ENCODE measurements around the gene ZNF837. TPM values are rescaled to one million over a fixed set of nuclear protein-coding genes. Genes with fewer than 3 reads are reported as not detected.

Gene ZNF837
- total and polyA plus RNA-seq, 2 of the 13 experiments (the other 11 are each of a cell fraction or from before 2014, with no cell fraction given), result 0.29 to 1.3 TPM

DNA sequence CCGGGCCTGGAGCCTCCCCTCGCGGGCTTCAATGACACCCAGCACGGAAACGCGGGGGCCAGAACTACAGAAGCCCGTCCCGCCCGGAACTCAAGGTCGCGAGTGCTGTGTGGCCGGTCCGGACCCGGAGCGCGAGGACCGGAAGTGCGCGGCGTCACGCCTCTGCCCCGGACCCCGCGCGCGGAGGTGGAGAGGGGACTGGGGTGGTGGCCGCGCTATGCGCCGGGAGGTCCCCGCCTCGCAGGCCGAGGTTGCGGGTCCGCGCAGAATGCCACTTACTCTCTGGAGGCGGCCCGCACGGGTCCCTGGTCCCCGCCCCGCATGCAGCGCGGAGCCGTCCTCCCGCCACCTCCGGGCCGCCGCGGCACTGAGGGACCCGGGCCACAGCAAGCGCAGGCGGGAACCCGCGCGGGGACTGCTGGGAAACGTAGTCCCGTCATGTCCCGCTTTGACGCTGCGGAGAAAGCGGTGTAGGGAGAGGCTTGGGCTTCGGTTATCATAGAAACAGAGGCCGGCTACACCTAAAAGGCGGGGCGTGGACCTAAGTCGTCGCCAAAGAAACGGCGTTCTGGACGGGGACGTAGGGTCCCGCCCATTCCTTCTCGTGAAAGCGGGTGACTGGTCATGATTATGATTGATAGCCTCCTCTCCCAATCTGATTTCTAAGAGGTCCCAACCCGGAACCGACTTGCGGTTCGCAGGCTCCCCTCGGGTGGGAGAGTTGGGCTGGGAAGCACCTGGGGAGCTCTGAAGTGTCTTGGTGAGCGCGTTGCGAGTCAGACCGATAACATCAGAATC, at the start of gene ZNF837 (continued):
- TF ChIP-seq, protein P1, sequence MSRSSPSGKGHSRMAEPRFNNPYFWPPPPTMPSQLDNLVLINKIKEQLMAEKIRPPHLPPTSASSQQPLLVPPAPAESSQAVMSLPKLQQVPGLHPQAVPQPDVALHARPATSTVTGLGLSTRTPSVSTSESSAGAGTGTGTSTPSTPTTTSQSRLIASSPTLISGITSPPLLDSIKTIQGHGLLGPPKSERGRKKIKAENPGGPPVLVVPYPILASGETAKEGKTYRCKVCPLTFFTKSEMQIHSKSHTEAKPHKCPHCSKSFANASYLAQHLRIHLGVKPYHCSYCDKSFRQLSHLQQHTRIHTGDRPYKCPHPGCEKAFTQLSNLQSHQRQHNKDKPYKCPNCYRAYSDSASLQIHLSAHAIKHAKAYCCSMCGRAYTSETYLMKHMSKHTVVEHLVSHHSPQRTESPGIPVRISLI (CRISPR knock-in tag; IDR thresholded peaks at IDR 0.05; ENCODE audit: borderline replicate concordance), result no peak
- TF ChIP-seq RBFOX2 (IDR thresholded peaks at IDR 0.05; ENCODE audit: low read depth, low read length) (peak; percentile 100), ZNF570 (CRISPR knock-in tag; IDR thresholded peaks at IDR 0.05; ENCODE audit: borderline replicate concordance) (0 out of 2 replicates have a peak, but pooled peaks have one; percentile 71), RCOR2 (CRISPR knock-in tag; IDR thresholded peaks at IDR 0.05) (no peak), THYN1 (CRISPR knock-in tag; IDR thresholded peaks at IDR 0.05; ENCODE audit: borderline replicate concordance, low read depth) (no peak), ZNF230 (CRISPR knock-in tag; IDR thresholded peaks at IDR 0.05) (peak; percentile 57; the same call in 1 of the 2 replicates), FOXA1 (IDR thresholded peaks at IDR 0.05) (no peak), FOXA1 (CRISPR knock-in tag; IDR thresholded peaks at IDR 0.05) (peak; percentile 57; the same call in 1 of the 2 replicates), MXD4 (CRISPR knock-in tag; IDR thresholded peaks at IDR 0.05) (peak; percentile 95), MEIS2 (CRISPR knock-in tag; IDR thresholded peaks at IDR 0.05) (peak; percentile 75), TAF1 (CRISPR knock-in tag; IDR thresholded peaks at IDR 0.05) (peak; percentile 94), ZSCAN20 (CRISPR knock-in tag; IDR thresholded peaks at IDR 0.05; ENCODE audit: borderline replicate concordance) (no peak; the same call in 1 of the 2 replicates), ZNF883 (CRISPR knock-in tag; IDR thresholded peaks at IDR 0.05; ENCODE audit: not compliant biosample characterization) (peak; percentile 85), KDM5B (CRISPR knock-in tag; IDR thresholded peaks at IDR 0.05; ENCODE audit: borderline replicate concordance) (peak; percentile 98), KMT2B (CRISPR knock-in tag; IDR thresholded peaks at IDR 0.05) (peak; percentile 91)
- TF ChIP-seq, protein P2, sequence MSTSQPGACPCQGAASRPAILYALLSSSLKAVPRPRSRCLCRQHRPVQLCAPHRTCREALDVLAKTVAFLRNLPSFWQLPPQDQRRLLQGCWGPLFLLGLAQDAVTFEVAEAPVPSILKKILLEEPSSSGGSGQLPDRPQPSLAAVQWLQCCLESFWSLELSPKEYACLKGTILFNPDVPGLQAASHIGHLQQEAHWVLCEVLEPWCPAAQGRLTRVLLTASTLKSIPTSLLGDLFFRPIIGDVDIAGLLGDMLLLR (CRISPR knock-in tag; IDR thresholded peaks at IDR 0.05), result peak; percentile 87
- TF ChIP-seq, protein P3, sequence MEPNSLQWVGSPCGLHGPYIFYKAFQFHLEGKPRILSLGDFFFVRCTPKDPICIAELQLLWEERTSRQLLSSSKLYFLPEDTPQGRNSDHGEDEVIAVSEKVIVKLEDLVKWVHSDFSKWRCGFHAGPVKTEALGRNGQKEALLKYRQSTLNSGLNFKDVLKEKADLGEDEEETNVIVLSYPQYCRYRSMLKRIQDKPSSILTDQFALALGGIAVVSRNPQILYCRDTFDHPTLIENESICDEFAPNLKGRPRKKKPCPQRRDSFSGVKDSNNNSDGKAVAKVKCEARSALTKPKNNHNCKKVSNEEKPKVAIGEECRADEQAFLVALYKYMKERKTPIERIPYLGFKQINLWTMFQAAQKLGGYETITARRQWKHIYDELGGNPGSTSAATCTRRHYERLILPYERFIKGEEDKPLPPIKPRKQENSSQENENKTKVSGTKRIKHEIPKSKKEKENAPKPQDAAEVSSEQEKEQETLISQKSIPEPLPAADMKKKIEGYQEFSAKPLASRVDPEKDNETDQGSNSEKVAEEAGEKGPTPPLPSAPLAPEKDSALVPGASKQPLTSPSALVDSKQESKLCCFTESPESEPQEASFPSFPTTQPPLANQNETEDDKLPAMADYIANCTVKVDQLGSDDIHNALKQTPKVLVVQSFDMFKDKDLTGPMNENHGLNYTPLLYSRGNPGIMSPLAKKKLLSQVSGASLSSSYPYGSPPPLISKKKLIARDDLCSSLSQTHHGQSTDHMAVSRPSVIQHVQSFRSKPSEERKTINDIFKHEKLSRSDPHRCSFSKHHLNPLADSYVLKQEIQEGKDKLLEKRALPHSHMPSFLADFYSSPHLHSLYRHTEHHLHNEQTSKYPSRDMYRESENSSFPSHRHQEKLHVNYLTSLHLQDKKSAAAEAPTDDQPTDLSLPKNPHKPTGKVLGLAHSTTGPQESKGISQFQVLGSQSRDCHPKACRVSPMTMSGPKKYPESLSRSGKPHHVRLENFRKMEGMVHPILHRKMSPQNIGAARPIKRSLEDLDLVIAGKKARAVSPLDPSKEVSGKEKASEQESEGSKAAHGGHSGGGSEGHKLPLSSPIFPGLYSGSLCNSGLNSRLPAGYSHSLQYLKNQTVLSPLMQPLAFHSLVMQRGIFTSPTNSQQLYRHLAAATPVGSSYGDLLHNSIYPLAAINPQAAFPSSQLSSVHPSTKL (CRISPR knock-in tag; IDR thresholded peaks at IDR 0.05), result peak; percentile 73
- TF ChIP-seq, protein P4, sequence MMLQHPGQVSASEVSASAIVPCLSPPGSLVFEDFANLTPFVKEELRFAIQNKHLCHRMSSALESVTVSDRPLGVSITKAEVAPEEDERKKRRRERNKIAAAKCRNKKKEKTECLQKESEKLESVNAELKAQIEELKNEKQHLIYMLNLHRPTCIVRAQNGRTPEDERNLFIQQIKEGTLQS (CRISPR knock-in tag; IDR thresholded peaks at IDR 0.05), result peak; percentile 71
- TF ChIP-seq, protein P5, sequence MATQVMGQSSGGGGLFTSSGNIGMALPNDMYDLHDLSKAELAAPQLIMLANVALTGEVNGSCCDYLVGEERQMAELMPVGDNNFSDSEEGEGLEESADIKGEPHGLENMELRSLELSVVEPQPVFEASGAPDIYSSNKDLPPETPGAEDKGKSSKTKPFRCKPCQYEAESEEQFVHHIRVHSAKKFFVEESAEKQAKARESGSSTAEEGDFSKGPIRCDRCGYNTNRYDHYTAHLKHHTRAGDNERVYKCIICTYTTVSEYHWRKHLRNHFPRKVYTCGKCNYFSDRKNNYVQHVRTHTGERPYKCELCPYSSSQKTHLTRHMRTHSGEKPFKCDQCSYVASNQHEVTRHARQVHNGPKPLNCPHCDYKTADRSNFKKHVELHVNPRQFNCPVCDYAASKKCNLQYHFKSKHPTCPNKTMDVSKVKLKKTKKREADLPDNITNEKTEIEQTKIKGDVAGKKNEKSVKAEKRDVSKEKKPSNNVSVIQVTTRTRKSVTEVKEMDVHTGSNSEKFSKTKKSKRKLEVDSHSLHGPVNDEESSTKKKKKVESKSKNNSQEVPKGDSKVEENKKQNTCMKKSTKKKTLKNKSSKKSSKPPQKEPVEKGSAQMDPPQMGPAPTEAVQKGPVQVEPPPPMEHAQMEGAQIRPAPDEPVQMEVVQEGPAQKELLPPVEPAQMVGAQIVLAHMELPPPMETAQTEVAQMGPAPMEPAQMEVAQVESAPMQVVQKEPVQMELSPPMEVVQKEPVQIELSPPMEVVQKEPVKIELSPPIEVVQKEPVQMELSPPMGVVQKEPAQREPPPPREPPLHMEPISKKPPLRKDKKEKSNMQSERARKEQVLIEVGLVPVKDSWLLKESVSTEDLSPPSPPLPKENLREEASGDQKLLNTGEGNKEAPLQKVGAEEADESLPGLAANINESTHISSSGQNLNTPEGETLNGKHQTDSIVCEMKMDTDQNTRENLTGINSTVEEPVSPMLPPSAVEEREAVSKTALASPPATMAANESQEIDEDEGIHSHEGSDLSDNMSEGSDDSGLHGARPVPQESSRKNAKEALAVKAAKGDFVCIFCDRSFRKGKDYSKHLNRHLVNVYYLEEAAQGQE (IDR thresholded peaks at IDR 0.05; ENCODE audit: borderline replicate concordance in 1 of 2, low read depth in 1 of 2, low read length in 2 of 2), result peak in 1 of 2 experiments; percentile 42; a peak in 1 of 4 replicates
